Loucy (cell line): ENCODE measurements around the gene KDM4C.

Experiments used
- EZH2phosphoT487 ChIP-seq: fragments of 200-600 bp; IDR thresholded peaks from 2 replicates; pipeline ENCODE4 v1.6.1; 2018; ENCODE audit warnings: antibody characterized with exemption, mild to moderate bottlenecking, moderate library complexity, borderline replicate concordance
- TF ChIP-seq, protein P1 (sequence below): fragments of 200-600 bp; sonication (generic); conservative IDR thresholded peaks from 2 replicates; pipeline ENCODE4 v1.5.1; 2014; ENCODE audit warnings: mild to moderate bottlenecking, antibody characterized with exemption, low read length

DNA sequence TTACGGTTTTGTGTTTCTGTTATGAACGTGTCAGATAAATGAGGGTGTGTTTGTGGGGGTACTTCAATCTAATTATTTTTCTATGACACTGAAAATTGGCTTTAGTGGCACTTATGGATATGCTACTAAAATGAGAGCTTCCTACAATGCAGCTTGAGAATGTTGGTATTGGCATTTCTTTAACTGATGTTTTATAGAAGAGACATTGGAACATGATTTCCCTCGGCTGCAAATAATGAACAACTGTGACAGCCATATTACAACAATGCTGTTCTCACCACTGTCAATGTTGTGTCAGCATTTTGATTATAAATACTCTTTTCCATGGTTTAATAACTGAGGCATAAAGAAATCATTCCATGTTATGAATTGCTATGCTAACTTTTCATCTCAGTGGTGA is 279.4 kb downstream of the KDM4C start:
- no peak for TF ChIP-seq EZH2phosphoT487
- TF ChIP-seq, protein P1, sequence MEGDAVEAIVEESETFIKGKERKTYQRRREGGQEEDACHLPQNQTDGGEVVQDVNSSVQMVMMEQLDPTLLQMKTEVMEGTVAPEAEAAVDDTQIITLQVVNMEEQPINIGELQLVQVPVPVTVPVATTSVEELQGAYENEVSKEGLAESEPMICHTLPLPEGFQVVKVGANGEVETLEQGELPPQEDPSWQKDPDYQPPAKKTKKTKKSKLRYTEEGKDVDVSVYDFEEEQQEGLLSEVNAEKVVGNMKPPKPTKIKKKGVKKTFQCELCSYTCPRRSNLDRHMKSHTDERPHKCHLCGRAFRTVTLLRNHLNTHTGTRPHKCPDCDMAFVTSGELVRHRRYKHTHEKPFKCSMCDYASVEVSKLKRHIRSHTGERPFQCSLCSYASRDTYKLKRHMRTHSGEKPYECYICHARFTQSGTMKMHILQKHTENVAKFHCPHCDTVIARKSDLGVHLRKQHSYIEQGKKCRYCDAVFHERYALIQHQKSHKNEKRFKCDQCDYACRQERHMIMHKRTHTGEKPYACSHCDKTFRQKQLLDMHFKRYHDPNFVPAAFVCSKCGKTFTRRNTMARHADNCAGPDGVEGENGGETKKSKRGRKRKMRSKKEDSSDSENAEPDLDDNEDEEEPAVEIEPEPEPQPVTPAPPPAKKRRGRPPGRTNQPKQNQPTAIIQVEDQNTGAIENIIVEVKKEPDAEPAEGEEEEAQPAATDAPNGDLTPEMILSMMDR: no peak
